Panc1 (cell line): Measurements from ENCODE around the gene RBMS3. TPM values are rescaled to one million over a fixed set of nuclear protein-coding genes. Genes with fewer than 3 reads are reported as not detected.

ENCODE experiments used
- ATAC-seq: fragments of 200-7000 bp; cut with Tn5 transposase; 2 replicates; pipeline ENCODE4 v1.9.1; 2020; ENCODE audit warnings: mild to moderate bottlenecking, moderate library complexity
- BruUV-seq: library from RNA; stranded (reverse); fragments of 400-500 nt; replicated peaks from 2 replicates; lab custom pipeline; 2021; lab: Mats Ljungman, UMichigan
- CTCF ChIA-PET: fragments of 300-600 bp; sonication (Branson Sonifier 250); formaldehyde crosslinking; loops from one replicate; lab custom pipeline; 2022; ENCODE audit warnings: antibody characterized with exemption; lab: Charles Lee
- POLR2A ChIA-PET: fragments of 300-600 bp; sonication (Branson Sonifier 250); formaldehyde crosslinking; loops from one replicate; lab custom pipeline; 2022; ENCODE audit warnings: antibody characterized with exemption; lab: Charles Lee
- DNase-seq: peaks from one replicate; pipeline ENCODE4 v3.0.0-alpha.2; 2010; ENCODE audit warnings: low read depth, low spot score
- H3K27ac ChIP-seq: 2 replicates; pipeline ENCODE4 v1.5.1; 2011; ENCODE audit warnings: mild to moderate bottlenecking, low read length, inconsistent platforms
- H3K27me3 ChIP-seq: fragments of 200-500 bp; sonication (Bioruptor generic); 2 replicates; pipeline ENCODE4 v1.6.0; 2014; ENCODE audit warnings: low read length, inconsistent platforms; ENCODE audit not compliant: control insufficient read depth, insufficient read depth
- H3K36me3 ChIP-seq: fragments of 200-500 bp; sonication (Bioruptor generic); 2 replicates; pipeline ENCODE4 v1.5.1; 2014; ENCODE audit warnings: inconsistent platforms, mild to moderate bottlenecking, low read length, moderate library complexity; ENCODE audit not compliant: control insufficient read depth, insufficient read depth
- H3K4me1 ChIP-seq: 2 replicates; pipeline ENCODE4 v1.5.1; 2011; ENCODE audit warnings: inconsistent platforms, mild to moderate bottlenecking, low read length, moderate library complexity; ENCODE audit not compliant: control insufficient read depth, insufficient read depth
- H3K4me3 ChIP-seq, 2 experiments: 2 replicates each; pipeline ENCODE4 v1.5.1; 2011 to 2012; ENCODE audit warnings: low read depth in 2 of 2, low read length in 2 of 2, mild to moderate bottlenecking in 2 of 2, inconsistent platforms in 1 of 2, moderate library complexity in 1 of 2
- H3K9me3 ChIP-seq: fragments of 200-500 bp; sonication (Bioruptor generic); 2 replicates; pipeline ENCODE4 v1.5.1; 2014; ENCODE audit warnings: low read depth, mild to moderate bottlenecking, inconsistent platforms, low read length, moderate library complexity; ENCODE audit not compliant: control insufficient read depth, insufficient read depth
- CTCF ChIP-seq: fragments of 450-650 bp; IDR thresholded peaks from 2 replicates; pipeline ENCODE4 v1.5.1; 2017; ENCODE audit warnings: mild to moderate bottlenecking
- POLR2AphosphoS5 ChIP-seq: IDR thresholded peaks from 2 replicates; pipeline ENCODE4 v1.6.1; 2012; ENCODE audit warnings: mild to moderate bottlenecking, low read depth, low read length, moderate library complexity
- REST ChIP-seq, 2 experiments: IDR thresholded peaks; 2 replicates each; pipeline ENCODE4 v1.6.1; 2011 to 2012; ENCODE audit warnings: low read depth in 2 of 2, control low read depth in 1 of 2, low read length in 1 of 2, mild to moderate bottlenecking in 1 of 2, moderate library complexity in 1 of 2; ENCODE audit not compliant: insufficient read depth in 1 of 2
- SIN3A ChIP-seq: IDR thresholded peaks from 2 replicates; pipeline ENCODE4 v1.6.1; 2012; ENCODE audit warnings: low read depth, mild to moderate bottlenecking, low read length, moderate library complexity, borderline replicate concordance; ENCODE audit not compliant: insufficient read depth
- TCF7L2 ChIP-seq: IDR thresholded peaks from 2 replicates; pipeline ENCODE4 v1.6.1; 2011; ENCODE audit warnings: mild to moderate bottlenecking, low read depth, low read length, inconsistent platforms
- in situ Hi-C: cut with HindIII; loops from 2 replicates; pipeline ENCODE4 v1.10.0; 2016; ENCODE audit warnings: low sequenced_read_pairs, low pct_unique_long_range_greater_than_20kb
- intact Hi-C: fragments of 100-400 bp; cut with micrococcal nuclease; formaldehyde crosslinking; loops from one replicate; pipeline ENCODE4 v1.10.0; 2022; ENCODE audit not compliant: unreplicated experiment
- total RNA-seq: library from RNA; stranded (reverse); gene quantifications from one replicate; pipeline ENCODE4 v1.2.1, GENCODE V29; 2021; ENCODE audit not compliant: unreplicated experiment

The RBMS3 gene
- total RNA-seq, 1 experiment from 2014 or later: 1.1 TPM

DNA sequence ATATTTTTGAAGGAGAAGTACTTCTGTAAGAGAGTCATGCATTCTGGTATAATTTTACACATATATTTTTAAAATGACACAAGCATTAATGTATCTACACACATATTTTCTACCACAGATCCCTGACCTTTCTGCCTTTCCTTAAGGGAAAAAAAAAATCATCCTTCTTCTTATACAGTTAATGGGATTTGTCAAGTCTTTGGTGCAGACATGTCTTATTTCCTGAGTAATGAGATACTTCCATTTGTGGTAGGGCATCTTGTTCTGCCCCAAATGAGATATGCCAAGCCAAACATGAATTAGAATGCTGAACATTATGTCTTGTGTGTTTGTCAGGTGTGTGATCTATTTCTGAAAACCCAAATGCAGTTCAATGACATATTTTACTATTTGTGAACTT is 329.9 kb downstream of the RBMS3 start:
- Histone ChIP-seq H3K36me3 (no peaks in the 10 kb centered on the region), H3K4me1 (no peaks in the 10 kb centered on the region), H3K27ac (no peak overlapping the region), H3K4me3 (no peak overlapping the region), H3K27me3 (no peaks in the 10 kb centered on the region), H3K9me3 (no peaks in the 10 kb centered on the region)
- CTCF ChIA-PET: no interaction called here
- TF ChIP-seq SIN3A: no peak
- no peak for TF ChIP-seq POLR2AphosphoS5
- no peak for TF ChIP-seq TCF7L2
- no peak for TF ChIP-seq CTCF
- TF ChIP-seq REST (IDR thresholded peaks at IDR 0.05; ENCODE audit: insufficient read depth in 1 of 2, low read depth in 2 of 2, low read length in 1 of 2): no peak
- ATAC-seq (no peak), DNase-seq (no peak)
- POLR2A ChIA-PET: no interaction called here
- in situ Hi-C loops (no loop called here), intact Hi-C loops (no loop called here)
- no TSS peak for BruUV-seq

- DNase-seq: no peak
Observed at GRCh38 chr3:29611252-29611651, 330.4 kb downstream of the RBMS3 start.

More at GRCh38 chr3:29611252-29611651, 330.4 kb downstream of the RBMS3 start:
- no peaks in the 10 kb centered on the region for H3K4me1 ChIP-seq
- TF ChIP-seq SIN3A (no peak), TCF7L2 (no peak), CTCF (no peak), POLR2AphosphoS5 (no peak), REST (IDR thresholded peaks at IDR 0.05; ENCODE audit: insufficient read depth in 1 of 2, low read depth in 2 of 2, low read length in 1 of 2) (no peak)
- no peaks in the 10 kb centered on the region for H3K9me3 ChIP-seq
- in situ Hi-C loops: no loop called here
- CTCF ChIA-PET: no interaction called here
- no TSS peak for BruUV-seq
- H3K4me3 ChIP-seq: no peak overlapping the region
- POLR2A ChIA-PET: no interaction called here
- H3K36me3 ChIP-seq: no peaks in the 10 kb centered on the region
- intact Hi-C loops: no loop called here
- H3K27me3 ChIP-seq: no peaks in the 10 kb centered on the region
- no peak overlapping the region for H3K27ac ChIP-seq
- no peak for ATAC-seq
